Stimulated activated CD8-positive, alpha-beta memory T cell treated with anti-CD3 and anti-CD28 coated beads, Interleukin-12 subunit alpha, Interleukin-12 subunit beta, amount 100 ng/mL, for 24 hours (primary cell): ENCODE results near the gene HID1.
"Not testable (repeated sequence)": the region's sequence is repeated elsewhere in the genome, so short reads cannot be mapped to it uniquely, and the experiment has no call there.

Source experiments
- DNase-seq: peaks from one replicate; pipeline ENCODE4 v3.0.0-alpha.2; 2020; ENCODE audit errors: extremely low read depth

Gene HID1

GRCh38 chr17:74972107-74972972, at the start of gene HID1:
TSS of gene HID1 (minus strand) at chr17:74972759. CDS start at chr17:74972656, 103 bp downstream.
- DNase-seq = peak; percentile 44

GRCh38 chr17:75020331-75021110, 48.0 kb upstream of the HID1 start:
- DNase-seq = no peak

GRCh38 chr17:75019710-75020109, 47.2 kb upstream of the HID1 start:
- no peak for DNase-seq

- DNase-seq = no peak
Observed at GRCh38 chr17:75019146-75019545, 46.6 kb upstream of the HID1 start.

GRCh38 chr17:75013092-75013559, 40.6 kb upstream of the HID1 start:
- DNase-seq = no peak

- peak; percentile 60 for DNase-seq
Observed at GRCh38 chr17:75012346-75013091, 40.0 kb upstream of the HID1 start, which contains the start of gene MRPL58. TSS of gene MRPL58 (plus strand) at chr17:75012670. CDS start at chr17:75012687, 17 bp downstream.

GRCh38 chr17:75012096-75012345, 39.5 kb upstream of the HID1 start:
- no peak for DNase-seq

GRCh38 chr17:75011401-75012095, 39.0 kb upstream of the HID1 start:
- DNase-seq = no peak

GRCh38 chr17:75010683-75011400, 38.3 kb upstream of the HID1 start:
- no peak for DNase-seq

GRCh38 chr17:75009139-75009724, 36.7 kb upstream of the HID1 start:
- DNase-seq = no peak

- no peak for DNase-seq
Observed at GRCh38 chr17:75008373-75008772, 35.8 kb upstream of the HID1 start.

GRCh38 chr17:75006653-75007052, 34.1 kb upstream of the HID1 start:
- DNase-seq = no peak

GRCh38 chr17:75006084-75006483, 33.5 kb upstream of the HID1 start:
- DNase-seq = not testable (repeated sequence)

- DNase-seq = no peak
Observed at GRCh38 chr17:75005291-75005690, 32.7 kb upstream of the HID1 start.

- no peak for DNase-seq
Observed at GRCh38 chr17:75004371-75004770, 31.8 kb upstream of the HID1 start.

GRCh38 chr17:75003957-75004355, 31.4 kb upstream of the HID1 start:
- no peak for DNase-seq

- DNase-seq = no peak
Observed at GRCh38 chr17:75003070-75003956, 30.8 kb upstream of the HID1 start.

- no peak for DNase-seq
Observed at GRCh38 chr17:75001915-75002843, 29.6 kb upstream of the HID1 start.
